ENCODE measurements around the gene CXCR2. TPM values are rescaled to one million over a fixed set of nuclear protein-coding genes. Genes with fewer than 3 reads are reported as not detected.

Gene CXCR2
- total and polyA plus RNA-seq, 2 of the 8 experiments (the other 6 are each of a cell fraction or from before 2014, with no cell fraction given) = 1.4 to 1.6 TPM

- H2AK5ac ChIP-seq (ENCODE audit: low read depth, low read length) = no peak overlapping the region
- no peak overlapping the region; the same call in 1 of the 2 replicates for H4K8ac ChIP-seq (ENCODE audit: extremely low read depth, insufficient read depth, low read length)
- no peak overlapping the region for H3K56ac ChIP-seq (replicated peaks; ENCODE audit: insufficient read length, low read depth, low read length)
- H3K14ac ChIP-seq (ENCODE audit: insufficient read length) = no peak overlapping the region
- H3K23me2 ChIP-seq (ENCODE audit: low read depth, low read length) = peaks cover 5% of the 10 kb centered on the region
- H2BK120ac ChIP-seq (replicated peaks; ENCODE audit: low read depth, low read length) = no peak overlapping the region
- H3K4ac ChIP-seq (replicated peaks; ENCODE audit: insufficient read length, low read depth, low read length) = no peak overlapping the region
- TF ChIP-seq SUZ12 (IDR thresholded peaks at IDR 0.05; ENCODE audit: low read length) (no peak), TEAD4 (IDR thresholded peaks at IDR 0.05; ENCODE audit: low read depth, low read length) (no peak), YY1 (IDR thresholded peaks at IDR 0.05; ENCODE audit: low read depth, low read length) (no peak), MAFK (IDR thresholded peaks at IDR 0.05; ENCODE audit: low read depth, low read length) (no peak), CHD2 (IDR thresholded peaks at IDR 0.05; ENCODE audit: low read length) (no peak), BRCA1 (IDR thresholded peaks at IDR 0.05; ENCODE audit: low read depth, low read length) (no peak), CEBPB (IDR thresholded peaks at IDR 0.05; ENCODE audit: low read depth, low read length) (no peak), BACH1 (IDR thresholded peaks at IDR 0.05; ENCODE audit: low read length) (no peak), FOSL1 (IDR thresholded peaks at IDR 0.05; ENCODE audit: insufficient read depth, low read depth, low read length) (no peak), NANOG (IDR thresholded peaks at IDR 0.05; ENCODE audit: insufficient read depth, low read depth, low read length, poor library complexity, severe bottlenecking) (no peak), SIRT6 (IDR thresholded peaks at IDR 0.05; ENCODE audit: low read length) (no peak), NRF1 (IDR thresholded peaks at IDR 0.05; ENCODE audit: low read depth, low read length) (no peak)
- no peak for FAIRE-seq
- H3K27me3 ChIP-seq (replicated peaks in 1 of 4; ENCODE audit: control insufficient read depth in 3 of 4, extremely low read depth in 1 of 4, insufficient read depth in 3 of 4, low read length in 3 of 4) = no peaks in the 10 kb centered on the region
- no peak overlapping the region for H2BK12ac ChIP-seq (ENCODE audit: low read depth, low read length)
- H3K27ac ChIP-seq (ENCODE audit: low read depth, low read length) = no peak overlapping the region
- ChIA-PET CTCF (ENCODE audit: partially characterized antibody) (interaction anchor here (0.6 to 1.8 kb wide), 8 partner anchors 7 to 84 kb away, joined by 3 to 10 read pairs (median 4); partner anchors contain the start of gene RUFY4), POLR2A (ENCODE audit: partially characterized antibody) (interaction anchor here (1.4 kb wide), 1 partner anchor 9 kb away, joined by 3 read pairs; no protein-coding TSS in a partner anchor)
- H2AFZ ChIP-seq (ENCODE audit: low read length) = no peak overlapping the region
- H4K91ac ChIP-seq (replicated peaks; ENCODE audit: insufficient read length, low read length) = no peak overlapping the region
- H3K9ac ChIP-seq (replicated peaks in 1 of 4; ENCODE audit: extremely low read depth in 1 of 4, low read depth in 3 of 4, low read length in 3 of 4) = no peak overlapping the region
- H3K79me2 ChIP-seq (ENCODE audit: control insufficient read depth in 1 of 2, insufficient read depth in 2 of 2, low read length in 2 of 2) = no peaks in the 10 kb centered on the region
- H2BK20ac ChIP-seq (ENCODE audit: low read length) = no peak overlapping the region
- no peak overlapping the region for H3K18ac ChIP-seq (ENCODE audit: extremely low read depth, low read length)
- DNase-seq (ENCODE audit: low read depth in 1 of 2, low spot score in 2 of 2) = no peak
- H2BK5ac ChIP-seq (ENCODE audit: low read depth, low read length) = no peak overlapping the region
- H3K36me3 ChIP-seq (ENCODE audit: control insufficient read depth in 2 of 4, insufficient read depth in 4 of 4, low read length in 3 of 4) = no peaks in the 10 kb centered on the region
- no peak overlapping the region for H2BK15ac ChIP-seq (ENCODE audit: low read length)
- peaks cover 0 to 5% (median 0%) of the 10 kb centered on the region in 4 experiments; a peak in 1 of 7 replicates for H3K4me1 ChIP-seq (replicated peaks in 1 of 4; ENCODE audit: control insufficient read depth in 3 of 4, insufficient read depth in 4 of 4, low read length in 3 of 4)
- H4K20me1 ChIP-seq (replicated peaks in 1 of 2; ENCODE audit: control insufficient read depth in 1 of 2, insufficient read depth in 2 of 2, low read length in 2 of 2) = peaks cover 0 to 4% of the 10 kb centered on the region in 2 experiments
- no peaks in the 10 kb centered on the region for H3K79me1 ChIP-seq (ENCODE audit: low read depth, low read length)
- H3K4me3 ChIP-seq (ENCODE audit: extremely low read depth in 1 of 4, insufficient read depth in 2 of 4, low read depth in 3 of 4, low read length in 4 of 4) = no peak overlapping the region
- H4K5ac ChIP-seq (ENCODE audit: insufficient read length, low read depth, low read length) = no peak overlapping the region
- no peak overlapping the region for H3K4me2 ChIP-seq (ENCODE audit: insufficient read depth in 1 of 2, low read depth in 2 of 2, low read length in 2 of 2)
- 83% methylated on average over 14 of the region's 15 CpGs; no CpG with 5 or more reads in 1 of the 2 experiments for WGBS, 2 experiments (ENCODE audit: extremely low coverage in 1 of 2, insufficient coverage in 1 of 2, insufficient read length in 1 of 2, insufficient replicate concordance in 2 of 2, low coverage in 1 of 2, low lambda C conversion rate in 2 of 2, missing lambda C conversion rate in 1 of 2)
- no peaks in the 10 kb centered on the region for H3K9me3 ChIP-seq (ENCODE audit: insufficient read depth in 2 of 2, low read depth in 1 of 2, low read length in 1 of 2)
- no peak overlapping the region for H3K23ac ChIP-seq (ENCODE audit: insufficient read length)
These were observed 45.6 kb upstream of the CXCR2 start for GRCh38 chr2:218079943-218080913.
